ENCODE results near the gene SHISA3. TPM values are rescaled to one million over a fixed set of nuclear protein-coding genes. Genes with fewer than 3 reads are reported as not detected.

SHISA3 gene
- total RNA-seq, 1 experiment from 2014 or later: 0.18 TPM

GRCh38 chr4:42404001-42404400, 6.7 kb downstream of the SHISA3 start:
- TF ChIP-seq CTCF (IDR thresholded peaks at IDR 0.05) (peak; percentile 6; the same call in 1 of the 2 replicates), SIN3A (IDR thresholded peaks at IDR 0.05; ENCODE audit: borderline replicate concordance, insufficient read depth, low read depth, low read length) (no peak), TCF7L2 (IDR thresholded peaks at IDR 0.05; ENCODE audit: low read depth, low read length) (no peak), POLR2AphosphoS5 (IDR thresholded peaks at IDR 0.05; ENCODE audit: low read depth, low read length) (no peak)
- TF ChIP-seq, protein P1, sequence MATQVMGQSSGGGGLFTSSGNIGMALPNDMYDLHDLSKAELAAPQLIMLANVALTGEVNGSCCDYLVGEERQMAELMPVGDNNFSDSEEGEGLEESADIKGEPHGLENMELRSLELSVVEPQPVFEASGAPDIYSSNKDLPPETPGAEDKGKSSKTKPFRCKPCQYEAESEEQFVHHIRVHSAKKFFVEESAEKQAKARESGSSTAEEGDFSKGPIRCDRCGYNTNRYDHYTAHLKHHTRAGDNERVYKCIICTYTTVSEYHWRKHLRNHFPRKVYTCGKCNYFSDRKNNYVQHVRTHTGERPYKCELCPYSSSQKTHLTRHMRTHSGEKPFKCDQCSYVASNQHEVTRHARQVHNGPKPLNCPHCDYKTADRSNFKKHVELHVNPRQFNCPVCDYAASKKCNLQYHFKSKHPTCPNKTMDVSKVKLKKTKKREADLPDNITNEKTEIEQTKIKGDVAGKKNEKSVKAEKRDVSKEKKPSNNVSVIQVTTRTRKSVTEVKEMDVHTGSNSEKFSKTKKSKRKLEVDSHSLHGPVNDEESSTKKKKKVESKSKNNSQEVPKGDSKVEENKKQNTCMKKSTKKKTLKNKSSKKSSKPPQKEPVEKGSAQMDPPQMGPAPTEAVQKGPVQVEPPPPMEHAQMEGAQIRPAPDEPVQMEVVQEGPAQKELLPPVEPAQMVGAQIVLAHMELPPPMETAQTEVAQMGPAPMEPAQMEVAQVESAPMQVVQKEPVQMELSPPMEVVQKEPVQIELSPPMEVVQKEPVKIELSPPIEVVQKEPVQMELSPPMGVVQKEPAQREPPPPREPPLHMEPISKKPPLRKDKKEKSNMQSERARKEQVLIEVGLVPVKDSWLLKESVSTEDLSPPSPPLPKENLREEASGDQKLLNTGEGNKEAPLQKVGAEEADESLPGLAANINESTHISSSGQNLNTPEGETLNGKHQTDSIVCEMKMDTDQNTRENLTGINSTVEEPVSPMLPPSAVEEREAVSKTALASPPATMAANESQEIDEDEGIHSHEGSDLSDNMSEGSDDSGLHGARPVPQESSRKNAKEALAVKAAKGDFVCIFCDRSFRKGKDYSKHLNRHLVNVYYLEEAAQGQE (IDR thresholded peaks at IDR 0.05; ENCODE audit: insufficient read depth in 1 of 2, low read depth in 2 of 2, low read length in 1 of 2): no peak
- in situ Hi-C loops (cut with HindIII; ENCODE audit: low pct_unique_long_range_greater_than_20kb, low sequenced_read_pairs): no loop called here
- ATAC-seq: no peak
- no peaks in the 10 kb centered on the region for H3K36me3 ChIP-seq (ENCODE audit: control insufficient read depth, insufficient read depth, low read length)
- POLR2A ChIA-PET: no interaction called here
- no peaks in the 10 kb centered on the region for H3K9me3 ChIP-seq (ENCODE audit: control insufficient read depth, insufficient read depth, low read depth, low read length)
- no peak overlapping the region for H3K4me3 ChIP-seq (ENCODE audit: low read depth in 2 of 2, low read length in 2 of 2)
- H3K27ac ChIP-seq (ENCODE audit: low read length): no peak overlapping the region
- CTCF ChIA-PET: no interaction called here
- intact Hi-C loops (cut with micrococcal nuclease; ENCODE audit: unreplicated experiment): no loop called here
- no TSS peak for BruUV-seq (replicated peaks)
- DNase-seq (ENCODE audit: low read depth, low spot score): no peak
- H3K4me1 ChIP-seq (ENCODE audit: control insufficient read depth, insufficient read depth, low read length): no peaks in the 10 kb centered on the region
- H3K27me3 ChIP-seq (ENCODE audit: control insufficient read depth, insufficient read depth, low read length): no peaks in the 10 kb centered on the region; the same call in 1 of the 2 replicates

- Histone ChIP-seq H3K36me3 (ENCODE audit: control insufficient read depth, insufficient read depth, low read length) (no peaks in the 10 kb centered on the region), H3K4me3 (ENCODE audit: low read depth in 2 of 2, low read length in 2 of 2) (no peak overlapping the region), H3K27me3 (ENCODE audit: control insufficient read depth, insufficient read depth, low read length) (no peaks in the 10 kb centered on the region), H3K9me3 (ENCODE audit: control insufficient read depth, insufficient read depth, low read depth, low read length) (no peaks in the 10 kb centered on the region), H3K4me1 (ENCODE audit: control insufficient read depth, insufficient read depth, low read length) (no peaks in the 10 kb centered on the region), H3K27ac (ENCODE audit: low read length) (no peak overlapping the region)
- TF ChIP-seq CTCF (IDR thresholded peaks at IDR 0.05): no peak
- no peak for TF ChIP-seq SIN3A (IDR thresholded peaks at IDR 0.05; ENCODE audit: borderline replicate concordance, insufficient read depth, low read depth, low read length)
- no peak for TF ChIP-seq TCF7L2 (IDR thresholded peaks at IDR 0.05; ENCODE audit: low read depth, low read length)
- no peak for TF ChIP-seq POLR2AphosphoS5 (IDR thresholded peaks at IDR 0.05; ENCODE audit: low read depth, low read length)
- TF ChIP-seq, protein P1 (IDR thresholded peaks at IDR 0.05; ENCODE audit: insufficient read depth in 1 of 2, low read depth in 2 of 2, low read length in 1 of 2): no peak
- in situ Hi-C loops (cut with HindIII; ENCODE audit: low pct_unique_long_range_greater_than_20kb, low sequenced_read_pairs): no loop called here
- DNase-seq (ENCODE audit: low read depth, low spot score) (no peak), ATAC-seq (no peak)
- POLR2A ChIA-PET: no interaction called here
- no TSS peak for BruUV-seq (replicated peaks)
- CTCF ChIA-PET: no interaction called here
- intact Hi-C loops (cut with micrococcal nuclease; ENCODE audit: unreplicated experiment): no loop called here
These were observed 13.2 kb downstream of the SHISA3 start for GRCh38 chr4:42410446-42410845.
